HG02870 (cell line): Measurements from ENCODE around the gene TCHP.

Experiments
- ATAC-seq: cut with Tn5 transposase; IDR thresholded peaks from one replicate; pipeline ENCODE4 v1.9.1; 2021; ENCODE audit warnings: mild to moderate bottlenecking, moderate library complexity; ENCODE audit not compliant: unreplicated experiment

The TCHP gene

DNA sequence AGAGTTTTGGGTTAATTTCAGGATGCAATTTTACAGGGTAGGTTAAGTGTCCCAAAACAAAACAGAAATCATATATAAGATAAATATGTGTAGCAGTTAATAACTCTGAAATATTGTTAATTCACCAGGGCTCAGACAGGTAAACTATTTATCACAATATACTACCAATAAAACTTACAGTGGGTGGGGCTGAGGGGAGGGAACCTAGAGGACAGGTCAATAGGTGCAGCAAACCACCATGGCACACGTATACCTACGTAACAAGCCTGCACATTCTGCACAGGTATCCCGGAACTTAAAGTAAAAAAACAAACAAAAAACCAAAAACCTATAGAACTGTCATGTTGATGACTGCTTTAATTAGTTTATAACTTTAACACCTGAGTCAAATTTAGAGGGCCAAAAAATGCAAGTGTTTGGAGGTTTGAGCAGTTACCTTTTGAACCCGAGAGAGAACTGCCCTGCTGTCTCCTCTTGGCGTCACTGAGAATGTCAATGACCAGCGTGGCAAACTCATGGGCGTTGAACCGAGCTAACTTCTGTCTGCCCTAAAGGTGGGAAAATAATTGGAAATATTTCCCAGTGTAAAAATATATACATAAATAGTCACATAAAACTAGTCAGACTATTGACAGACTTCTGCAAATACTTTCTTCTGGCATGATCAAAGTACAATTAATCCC lies 59.5 kb downstream of the TCHP start:
- ATAC-seq: no peak

DNA sequence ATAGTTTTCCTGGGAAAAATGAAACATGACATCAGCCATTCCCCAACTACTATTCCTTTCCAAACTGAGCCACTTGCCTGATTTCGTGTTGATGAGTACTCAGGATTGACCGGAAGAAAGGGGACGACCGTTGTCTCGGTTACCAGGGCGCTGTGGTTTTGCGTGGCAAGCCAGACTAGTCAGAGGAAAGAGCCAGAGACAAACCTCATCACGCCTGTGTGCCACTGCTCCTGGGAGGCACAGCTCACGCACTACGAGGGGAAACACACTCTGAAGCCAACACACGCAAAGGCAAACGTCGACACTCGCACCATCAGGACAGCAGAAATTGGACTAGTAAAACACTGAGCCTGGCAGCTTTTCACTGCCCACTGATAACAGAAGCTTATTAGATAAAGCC lies 61.1 kb downstream of the TCHP start:
- no peak for ATAC-seq

DNA sequence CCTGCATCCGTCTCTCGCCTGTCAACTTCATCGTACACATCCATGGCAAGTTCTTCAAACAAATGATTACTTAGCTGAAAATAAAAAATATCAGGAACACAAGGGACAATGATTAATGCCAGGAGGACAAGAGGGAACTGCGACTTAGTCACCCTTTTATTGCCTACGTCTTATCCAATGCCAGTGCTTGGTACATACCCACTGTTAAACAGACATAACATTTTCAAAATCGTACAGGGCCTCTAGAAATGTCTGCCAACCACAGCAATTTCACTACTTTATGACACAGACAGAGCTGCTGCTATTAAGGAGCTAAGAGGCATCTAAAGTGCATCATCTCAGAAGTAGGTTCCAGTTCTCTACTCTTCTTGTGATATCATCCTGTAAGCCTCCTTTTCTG lies 61.5 kb downstream of the TCHP start:
- no peak for ATAC-seq

GRCh38 chr12:109962398-109962797 lies 62.3 kb downstream of the TCHP start:
- ATAC-seq: no peak

- no peak for ATAC-seq
These were observed 63.3 kb downstream of the TCHP start for GRCh38 chr12:109963330-109963729.

GRCh38 chr12:109963743-109964429 lies 63.8 kb downstream of the TCHP start:
- ATAC-seq: no peak

- ATAC-seq: no peak
These were observed 66.5 kb downstream of the TCHP start for GRCh38 chr12:109966546-109966945.

GRCh38 chr12:109967383-109968031 lies 67.4 kb downstream of the TCHP start:
- ATAC-seq: no peak
